H1 (cell line): ENCODE measurements around the gene POU5F1. TPM values are rescaled to one million over a fixed set of nuclear protein-coding genes. Genes with fewer than 3 reads are reported as not detected.

ENCODE experiments used
- CTCF ChIA-PET: fragments of 300-600 bp; sonication (Branson Sonifier 250); formaldehyde crosslinking; loops from one replicate; lab custom pipeline; 2021; ENCODE audit not compliant: partially characterized antibody; lab: Charles Lee
- POLR2A ChIA-PET: fragments of 300-600 bp; sonication (Branson Sonifier 250); formaldehyde crosslinking; loops from one replicate; lab custom pipeline; 2021; ENCODE audit warnings: inconsistent platforms; ENCODE audit not compliant: partially characterized antibody; lab: Charles Lee
- DNase-seq, 2 experiments: peaks; one replicate each; pipeline versions ENCODE4 v3.0.0 to v3.0.0-alpha.2; 2010 to 2022; ENCODE audit warnings: low spot score in 2 of 2, low read depth in 1 of 2, mixed read lengths in 1 of 2
- FAIRE-seq: peaks from 2 replicates; lab custom pipeline; 2011; peaks lifted over from hg19 to GRCh38; lab: Jason Lieb, UNC
- H2AFZ ChIP-seq: 2 replicates; pipeline ENCODE4 v1.8.1; 2012; ENCODE audit warnings: low read length, inconsistent platforms
- H2AK5ac ChIP-seq: 2 replicates; pipeline ENCODE4 v1.6.1; 2013; ENCODE audit warnings: low read depth, low read length
- H2BK120ac ChIP-seq: replicated peaks from 2 replicates; pipeline ENCODE3; 2013; ENCODE audit warnings: low read depth, low read length, inconsistent platforms
- H2BK12ac ChIP-seq: 2 replicates; pipeline ENCODE4 v1.6.1; 2013; ENCODE audit warnings: low read depth, low read length
- H2BK15ac ChIP-seq: 2 replicates; pipeline ENCODE4 v1.6.1; 2013; ENCODE audit warnings: low read length
- H2BK20ac ChIP-seq: 2 replicates; pipeline ENCODE4 v1.6.1; 2013; ENCODE audit warnings: low read length
- H2BK5ac ChIP-seq: 2 replicates; pipeline ENCODE4 v1.6.1; 2013; ENCODE audit warnings: low read depth, low read length
- H3K14ac ChIP-seq: 2 replicates; pipeline ENCODE4 v1.6.1; 2013; ENCODE audit warnings: inconsistent platforms; ENCODE audit not compliant: insufficient read length
- H3K18ac ChIP-seq: 2 replicates; pipeline ENCODE4 v1.6.1; 2013; ENCODE audit warnings: low read length; ENCODE audit errors: extremely low read depth
- H3K23ac ChIP-seq: 2 replicates; pipeline ENCODE4 v1.6.1; 2013; ENCODE audit warnings: inconsistent platforms; ENCODE audit not compliant: insufficient read length
- H3K23me2 ChIP-seq: 2 replicates; pipeline ENCODE4 v1.6.1; 2013; ENCODE audit warnings: low read depth, low read length
- H3K27ac ChIP-seq: 2 replicates; pipeline ENCODE4 v1.6.1; 2011; ENCODE audit warnings: low read depth, low read length, inconsistent platforms
- H3K27me3 ChIP-seq, 4 experiments: replicated peaks in 1 of 4; 1 replicate in 1 of 4; 2 replicates in 3 of 4; pipeline versions ENCODE4 v1.6.1 to v1.8.1; 2011 to 2013; ENCODE audit warnings: low read length in 3 of 4, mild to moderate bottlenecking in 3 of 4, inconsistent platforms in 2 of 4, mixed read lengths in 2 of 4, moderate library complexity in 1 of 4; ENCODE audit not compliant: control insufficient read depth in 3 of 4, insufficient read depth in 3 of 4; ENCODE audit errors: extremely low read depth in 1 of 4
- H3K36me3 ChIP-seq, 4 experiments: 2 replicates each; pipeline versions ENCODE4 v1.6.1 to v1.8.1; 2011 to 2013; ENCODE audit warnings: mild to moderate bottlenecking in 4 of 4, low read length in 3 of 4, moderate library complexity in 2 of 4, control low read depth in 1 of 4, inconsistent platforms in 1 of 4; ENCODE audit not compliant: insufficient read depth in 4 of 4, control insufficient read depth in 2 of 4
- H3K4ac ChIP-seq: replicated peaks from 2 replicates; pipeline ENCODE3; 2013; ENCODE audit warnings: low read length, low read depth, mixed read lengths, inconsistent platforms; ENCODE audit not compliant: insufficient read length
- H3K4me1 ChIP-seq, 4 experiments: replicated peaks in 1 of 4; 1 replicate in 1 of 4; 2 replicates in 3 of 4; pipeline versions ENCODE4 v1.6.1 to v1.8.1; 2011 to 2013; ENCODE audit warnings: low read length in 3 of 4, inconsistent platforms in 2 of 4, mixed read lengths in 1 of 4; ENCODE audit not compliant: insufficient read depth in 4 of 4, control insufficient read depth in 3 of 4
- H3K4me2 ChIP-seq, 2 experiments: 2 replicates each; pipeline versions ENCODE4 v1.6.1 to v1.8.1; 2011 to 2013; ENCODE audit warnings: low read depth in 2 of 2, low read length in 2 of 2, control low read depth in 1 of 2, inconsistent platforms in 1 of 2, mild to moderate bottlenecking in 1 of 2; ENCODE audit not compliant: insufficient read depth in 1 of 2
- H3K4me3 ChIP-seq, 4 experiments: fragments of 200-600, 300-600 bp in 1 of 4; sonication (generic), shearing (Covaris generic), sonication (Bioruptor Twin) in 1 of 4; 2 replicates each; pipeline versions ENCODE4 v1.5.1 to v1.8.1; 2011 to 2016; ENCODE audit warnings: low read length in 4 of 4, low read depth in 3 of 4, control low read depth in 2 of 4, inconsistent platforms in 2 of 4, mild to moderate bottlenecking in 2 of 4, mixed read lengths in 1 of 4, moderate library complexity in 1 of 4; ENCODE audit not compliant: insufficient read depth in 2 of 4; ENCODE audit errors: extremely low read depth in 1 of 4
- H3K56ac ChIP-seq: replicated peaks from 2 replicates; pipeline ENCODE3; 2013; ENCODE audit warnings: low read depth, mild to moderate bottlenecking, mixed read lengths, low read length, inconsistent platforms; ENCODE audit not compliant: insufficient read length
- H3K79me1 ChIP-seq: 2 replicates; pipeline ENCODE4 v1.6.1; 2013; ENCODE audit warnings: low read depth, low read length, control low read depth
- H3K79me2 ChIP-seq, 2 experiments: 2 replicates each; pipeline versions ENCODE4 v1.6.1 to v1.8.1; 2012 to 2013; ENCODE audit warnings: low read length in 2 of 2, mild to moderate bottlenecking in 2 of 2, inconsistent platforms in 1 of 2; ENCODE audit not compliant: insufficient read depth in 2 of 2, control insufficient read depth in 1 of 2
- H3K9ac ChIP-seq, 4 experiments: replicated peaks in 1 of 4; 1 replicate in 1 of 4; 2 replicates in 3 of 4; pipeline versions ENCODE4 v1.6.1 to v1.8.1; 2011 to 2013; ENCODE audit warnings: low read depth in 3 of 4, low read length in 3 of 4, control low read depth in 2 of 4, mild to moderate bottlenecking in 2 of 4, moderate library complexity in 2 of 4, inconsistent platforms in 1 of 4; ENCODE audit errors: extremely low read depth in 1 of 4
- H3K9me3 ChIP-seq, 2 experiments: 2 replicates each; pipeline versions ENCODE4 v1.6.1 to v1.8.1; 2012 to 2013; ENCODE audit warnings: mild to moderate bottlenecking in 2 of 2, moderate library complexity in 2 of 2, control low read depth in 1 of 2, inconsistent platforms in 1 of 2, low read depth in 1 of 2, low read length in 1 of 2, mixed read lengths in 1 of 2; ENCODE audit not compliant: insufficient read depth in 2 of 2
- H4K20me1 ChIP-seq, 2 experiments: replicated peaks in 1 of 2; 2 replicates each; pipeline versions ENCODE3 to v1.8.1; 2011 to 2013; ENCODE audit warnings: inconsistent platforms in 2 of 2, low read length in 2 of 2, mild to moderate bottlenecking in 1 of 2; ENCODE audit not compliant: insufficient read depth in 2 of 2, control insufficient read depth in 1 of 2
- H4K5ac ChIP-seq: 2 replicates; pipeline ENCODE4 v1.6.1; 2013; ENCODE audit warnings: low read length, low read depth, mixed read lengths, inconsistent platforms; ENCODE audit not compliant: insufficient read length
- H4K8ac ChIP-seq: 2 replicates; pipeline ENCODE4 v1.8.0; 2013; ENCODE audit warnings: mild to moderate bottlenecking, moderate library complexity, low read length, inconsistent platforms; ENCODE audit not compliant: insufficient read depth; ENCODE audit errors: extremely low read depth
- H4K91ac ChIP-seq: replicated peaks from 2 replicates; pipeline ENCODE3; 2013; ENCODE audit warnings: low read length, mixed read lengths, inconsistent platforms; ENCODE audit not compliant: insufficient read length
- ASH2L ChIP-seq: fragments of 200-600, 300-600 bp; sonication (generic); IDR thresholded peaks from one replicate; pipeline ENCODE4 v1.7.1; 2017; ENCODE audit warnings: low read length
- BACH1 ChIP-seq: IDR thresholded peaks from 2 replicates; pipeline ENCODE4 v1.6.1; 2012; ENCODE audit warnings: low read length, improper control_type of control experiment
- BRCA1 ChIP-seq: IDR thresholded peaks from 2 replicates; pipeline ENCODE4 v1.6.1; 2012; ENCODE audit warnings: low read depth, low read length, improper control_type of control experiment
- CEBPB ChIP-seq: IDR thresholded peaks from 2 replicates; pipeline ENCODE4 v1.6.1; 2012; ENCODE audit warnings: low read depth, low read length
- CTBP2 ChIP-seq: IDR thresholded peaks from 2 replicates; pipeline ENCODE4 v1.7.0; 2011; ENCODE audit warnings: borderline replicate concordance, mild to moderate bottlenecking, moderate library complexity, mixed read lengths, low read length; ENCODE audit not compliant: insufficient read depth, insufficient read length
- JUN ChIP-seq: IDR thresholded peaks from 2 replicates; pipeline ENCODE4 v1.6.1; 2011; ENCODE audit warnings: low read depth, mild to moderate bottlenecking, improper control_type of control experiment, low read length
- POLR2A ChIP-seq, 2 experiments: IDR thresholded peaks; 1 replicate in 1 of 2; 2 replicates in 1 of 2; pipeline ENCODE4 v1.6.1; 2011; ENCODE audit warnings: low read depth in 2 of 2, low read length in 2 of 2, mild to moderate bottlenecking in 2 of 2; ENCODE audit errors: control extremely low read depth in 1 of 2
- POLR2AphosphoS5 ChIP-seq: IDR thresholded peaks from 2 replicates; pipeline ENCODE4 v1.6.1; 2011; ENCODE audit warnings: low read depth, low read length
- RBBP5 ChIP-seq: IDR thresholded peaks from 2 replicates; pipeline ENCODE4 v1.7.1; 2012; ENCODE audit warnings: low read depth, mild to moderate bottlenecking, inconsistent platforms, low read length, moderate library complexity, borderline replicate concordance
- SIRT6 ChIP-seq: IDR thresholded peaks from one replicate; pipeline ENCODE4 v1.7.1; 2012; ENCODE audit warnings: low read length, inconsistent platforms
- TEAD4 ChIP-seq: IDR thresholded peaks from 2 replicates; pipeline ENCODE4 v1.6.1; 2012; ENCODE audit warnings: low read depth, low read length, inconsistent platforms, mixed read lengths
- WGBS, 2 experiments: shearing (Covaris generic) in 1 of 2; methylation state at CpG; one replicate each; pipeline versions ENCODE4 v1.1.6 to v1.1.7; 2013 to 2015; ENCODE audit warnings: low lambda C conversion rate in 2 of 2, mixed read lengths in 2 of 2, inconsistent platforms in 1 of 2, low coverage in 1 of 2, missing lambda C conversion rate in 1 of 2; ENCODE audit not compliant: insufficient replicate concordance in 2 of 2, insufficient coverage in 1 of 2, insufficient read length in 1 of 2; ENCODE audit errors: extremely low coverage in 1 of 2, missing lambda C conversion rate in 1 of 2; 5-methylcytosine and 5-hydroxymethylcytosine counted together
- polyA plus RNA-seq, 7 experiments: library from polyadenylated mRNA; depleted of rRNA in 3 of 7; stranded (reverse) in 5 of 7; unstranded in 2 of 7; fragments of >200 nt in 5 of 7; fragments of 200-250 nt in 2 of 7; gene quantifications; 1 replicate in 5 of 7; 2 replicates in 1 of 7; 4 replicates in 1 of 7; pipeline versions ENCODE4 v1.2.1 to v1.2.3, GENCODE V29; 2011 to 2013; ENCODE audit warnings: missing spikeins in 2 of 7, mixed read lengths in 2 of 7
- total RNA-seq: library from RNA; stranded (reverse); fragmentation: NEBNext Ultra II Directional; extraction: Animal tissue kit (Norgen Biotek cat#: 25700); gene quantifications from 2 replicates; pipeline ENCODE4 v1.2.1, GENCODE V29; 2021

The POU5F1 gene
- total and polyA plus RNA-seq, 2 of the 8 experiments (the other 6 are each of a cell fraction or from before 2014, with no cell fraction given), result 2,437 to 2,526 TPM

DNA sequence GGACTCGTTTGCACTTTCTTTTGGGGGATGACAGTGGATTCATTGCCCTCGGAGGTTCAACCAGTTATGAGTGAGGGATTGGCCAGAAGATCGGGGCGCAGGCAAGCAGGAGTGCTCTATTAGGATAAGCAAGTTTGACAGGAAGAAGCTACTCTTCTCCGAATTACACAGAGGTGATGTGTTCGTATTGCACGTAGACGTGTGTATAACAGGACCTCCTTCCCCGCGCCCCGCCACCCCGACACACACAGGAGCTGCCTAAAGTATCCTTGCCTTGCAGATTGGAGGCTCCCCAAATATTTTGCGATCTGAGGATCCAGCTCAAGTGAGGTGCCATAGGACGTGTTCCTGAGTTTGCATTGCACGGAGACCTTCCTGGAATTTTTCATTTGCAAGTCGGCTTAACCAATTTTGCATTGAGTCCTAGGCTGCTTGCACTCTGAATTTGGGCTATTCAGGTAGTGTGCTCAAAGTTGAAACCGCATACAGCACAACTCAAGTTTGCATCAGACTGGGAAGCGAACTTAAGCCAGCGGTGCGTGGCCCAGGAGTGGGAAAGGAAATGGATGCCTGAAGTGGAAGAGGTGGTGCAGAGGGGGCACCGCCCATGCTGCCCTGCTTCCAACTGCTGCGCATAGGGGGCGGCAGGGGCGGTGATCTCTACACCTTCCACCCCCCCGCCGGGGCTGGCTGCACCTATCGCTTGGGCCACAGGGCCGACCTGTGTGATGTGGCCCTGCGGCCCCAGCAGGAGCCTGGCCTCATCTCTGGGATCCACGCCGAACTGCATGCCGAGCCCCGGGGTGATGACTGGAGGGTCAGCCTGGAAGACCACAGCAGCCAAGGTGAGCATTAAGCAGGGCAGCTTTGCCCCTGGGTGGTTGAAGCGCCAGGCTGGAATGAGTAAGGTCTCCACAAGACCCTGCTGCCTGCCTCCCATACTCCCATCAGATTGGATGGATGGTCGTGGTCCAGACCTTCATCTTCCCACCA, 11.3 kb downstream of the POU5F1 start:
- POLR2A ChIA-PET, result interaction anchor here (0.7 to 68.5 kb wide), 5 partner anchors 10 to 337 kb away, joined by 3 to 2251 read pairs (median 3); partner anchors contain the start of genes CCHCR1, CDSN, POU5F1 and PSORS1C1
- FAIRE-seq, result no peak
- H4K8ac ChIP-seq, result no peak overlapping the region; the same call in 1 of the 2 replicates
- TF ChIP-seq TEAD4 (no peak), JUN (no peak), BRCA1 (no peak), POLR2AphosphoS5 (peak; percentile 63; the same call in 1 of the 2 replicates), CEBPB (no peak), RBBP5 (no peak), BACH1 (no peak), ASH2L (peak; percentile 10), CTBP2 (no peak), SIRT6 (no peak), POLR2A (IDR thresholded peaks at IDR 0.05; ENCODE audit: control extremely low read depth in 1 of 2, low read depth in 2 of 2, low read length in 2 of 2) (peak in 1 of 2 experiments; percentile 51; a peak in 1 of 3 replicates)

More for the DNA sequence above, 11.3 kb downstream of the POU5F1 start:
- Histone ChIP-seq H3K56ac (no peak overlapping the region), H3K79me1 (no peaks in the 10 kb centered on the region), H3K36me3 (peaks cover 5 to 39% (median 13%) of the 10 kb centered on the region in 4 experiments; a peak in 7 of 8 replicates), H3K23ac (no peak overlapping the region), H3K27ac (no peak overlapping the region), H3K9me3 (no peaks in the 10 kb centered on the region), H3K4me3 (peak overlapping the region; percentile 62 to 76 (median 68)), H4K20me1 (peaks cover 1 to 2% of the 10 kb centered on the region in 2 experiments), H3K18ac (no peak overlapping the region; the same call in 1 of the 2 replicates), H2AFZ (no peak overlapping the region), H3K4ac (no peak overlapping the region), H2BK5ac (peak overlapping the region; percentile 11; the same call in 1 of the 2 replicates), H2BK20ac (0 out of 2 replicates have a peak overlapping the region, but pooled peaks have one; percentile 15), H3K4me2 (peak overlapping the region; percentile 85 to 94), H4K91ac (no peak overlapping the region), H3K14ac (no peak overlapping the region), H3K27me3 (no peaks in the 10 kb centered on the region), H3K9ac (peak overlapping the region in 1 of 4 experiments; percentile 49; a peak in 3 of 7 replicates), H2BK15ac (0 out of 2 replicates have a peak overlapping the region, but pooled peaks have one; percentile 82), H3K79me2 (no peaks in the 10 kb centered on the region), H4K5ac (no peak overlapping the region), H2BK12ac (peak overlapping the region; percentile 43; the same call in 1 of the 2 replicates), H2AK5ac (no peak overlapping the region), H2BK120ac (no peak overlapping the region), H3K23me2 (peaks cover 14% of the 10 kb centered on the region), H3K4me1 (peaks cover 0 to 24% (median 18%) of the 10 kb centered on the region in 4 experiments; a peak in 6 of 7 replicates)
- CTCF ChIA-PET, result interaction anchor here (0.6 to 6.3 kb wide), 23 partner anchors 10 to 455 kb away, joined by 3 to 45 read pairs (median 4); partner anchors contain the start of genes POU5F1 and PSORS1C2
- 12% methylated on average over 33 of the region's 35 CpGs; no CpG with 5 or more reads in 1 of the 2 experiments for WGBS, 2 experiments
- peak in 1 of 2 experiments; percentile 83 for DNase-seq
